ENCODE measurements around the gene ENTPD6. TPM values are rescaled to one million over a fixed set of nuclear protein-coding genes. Genes with fewer than 3 reads are reported as not detected.

The ENTPD6 gene
- total and polyA plus RNA-seq, 2 of the 4 experiments (the other 2 are of a cell fraction): 61.1 to 98.6 TPM

- no peak for TF ChIP-seq CEBPB (IDR thresholded peaks at IDR 0.05; ENCODE audit: low read depth, low read length)
- Histone ChIP-seq H4K5ac (ENCODE audit: low read depth, low read length) (no peak overlapping the region), H3K9ac (ENCODE audit: low read depth, low read length) (no peak overlapping the region; the same call in 1 of the 2 replicates), H4K8ac (ENCODE audit: low read depth in 2 of 2, low read length in 2 of 2) (no peak overlapping the region), H3K18ac (ENCODE audit: low read depth, low read length) (no peak overlapping the region), H3K4me2 (ENCODE audit: low read depth, low read length) (no peak overlapping the region), H2AFZ (replicated peaks; ENCODE audit: low read length, poor library complexity) (no peak overlapping the region), H4K91ac (ENCODE audit: insufficient read depth, low read depth, low read length) (no peak overlapping the region), H2AK5ac (ENCODE audit: low read depth, low read length) (no peak overlapping the region), H2BK5ac (ENCODE audit: low read depth, low read length, poor library complexity, severe bottlenecking) (no peak overlapping the region), H3K79me1 (ENCODE audit: low read depth in 1 of 2, low read length in 2 of 2) (peaks cover 16 to 72% of the 10 kb centered on the region in 2 experiments), H4K20me1 (ENCODE audit: insufficient read depth, low read length) (peaks cover 62% of the 10 kb centered on the region), H2AK9ac (replicated peaks; ENCODE audit: low read depth, low read length, poor library complexity) (no peak overlapping the region), H3K9me1 (ENCODE audit: insufficient read depth, low read length) (peaks cover 37% of the 10 kb centered on the region), H3K14ac (replicated peaks; ENCODE audit: low read depth, low read length) (no peak overlapping the region), H3K56ac (ENCODE audit: extremely low read depth, insufficient read depth, low read length) (no peak overlapping the region), H2BK20ac (ENCODE audit: low read depth, low read length) (no peak overlapping the region), H3K4ac (ENCODE audit: low read depth, low read length) (no peak overlapping the region), H3K4me3 (ENCODE audit: insufficient read depth, low read depth, low read length) (no peak overlapping the region), H3K27me3 (ENCODE audit: control insufficient read depth, insufficient read depth, low read length) (no peaks in the 10 kb centered on the region), H3K36me3 (ENCODE audit: control insufficient read depth, insufficient read depth, low read length) (peaks cover 8% of the 10 kb centered on the region), H3K27ac (ENCODE audit: insufficient read depth, low read length) (no peak overlapping the region), H3K23ac (ENCODE audit: low read depth, low read length) (no peak overlapping the region), H2BK120ac (ENCODE audit: low read depth, low read length) (no peak overlapping the region), H3K4me1 (ENCODE audit: control insufficient read depth, insufficient read depth, low read length) (peaks cover 15% of the 10 kb centered on the region), H2BK15ac (ENCODE audit: low read depth, low read length) (no peak overlapping the region), H3K9me3 (ENCODE audit: control insufficient read depth, insufficient read depth, low read length) (no peaks in the 10 kb centered on the region)
- no CpG with 5 or more reads among the region's 3 CpGs for WGBS, 2 experiments (ENCODE audit: extremely low coverage in 2 of 2, insufficient read length in 1 of 2)
- ATAC-seq (ENCODE audit: low read depth) (no peak), DNase-seq (peak; percentile 18)
- no TSS peak for BruUV-seq (replicated peaks)
- POLR2A ChIA-PET (ENCODE audit: unreplicated experiment): no interaction called here
- dilution Hi-C loops (cut with HindIII; ENCODE audit: low sequenced_read_pairs, unreplicated experiment) (no loop called here), intact Hi-C loops (cut with micrococcal nuclease) (no loop called here), in situ Hi-C loops (cut with MboI; ENCODE audit: low sequenced_read_pairs) (loop anchor here (10.0 to 25.0 kb wide), 5 partner anchors 56 to 1613 kb away; partner anchors contain the start of genes APMAP, CST3 and ENTPD6)
- CTCF ChIA-PET: interaction anchor here (0.8 kb wide), 1 partner anchor 10 kb away, joined by 4 read pairs; no protein-coding TSS in a partner anchor
Observed at GRCh38 chr20:25250508-25250907, 55.0 kb downstream of the ENTPD6 start.

Measured in IMR-90 (cell line).